ENCODE results near the gene GNAS-AS1. TPM values are rescaled to one million over a fixed set of nuclear protein-coding genes. Genes with fewer than 3 reads are reported as not detected.

The GNAS-AS1 gene
- total RNA-seq, 6 experiments from 2014 or later = 0.23 to 0.37 (median 0.27) TPM; not detected in 3

DNA sequence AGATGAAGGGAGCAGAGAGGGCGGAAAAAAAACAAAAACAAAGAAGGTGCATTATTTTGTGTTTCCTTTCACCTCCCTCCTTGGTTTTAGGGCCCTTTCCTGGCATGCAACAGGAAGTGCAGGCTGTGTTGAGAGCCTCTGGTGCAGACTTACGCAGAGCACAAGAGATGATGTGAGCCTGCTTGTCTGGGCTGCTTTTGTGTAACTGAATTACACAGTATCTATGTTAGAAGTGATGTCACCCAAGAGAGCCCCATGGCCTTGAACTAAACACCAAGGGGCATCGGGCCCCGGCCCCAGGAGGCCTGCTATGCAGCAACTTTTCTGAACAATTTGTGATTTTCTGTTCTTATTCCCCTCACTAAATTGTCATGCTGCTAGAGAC lies 27.3 kb upstream of the GNAS-AS1 start:
- H3K36me3 ChIP-seq = no peaks in the 10 kb centered on the region
- H3K27me3 ChIP-seq = no peaks in the 10 kb centered on the region
- intact Hi-C loops (cut with DNase I) = loop anchor here in 1 of 2 donors (5.0 kb wide), 1 partner anchor 344 kb away; no protein-coding TSS in a partner anchor
- H3K27ac ChIP-seq = no peak overlapping the region
- ATAC-seq (no peak), DNase-seq (no peak)
- WGBS (ENCODE audit: insufficient coverage, low coverage, low lambda C conversion rate, missing lambda C conversion rate) = 100% methylated on average over 1 of the region's 4 CpGs
- no peak for TF ChIP-seq POLR2A (IDR thresholded peaks at IDR 0.05)
- TF ChIP-seq, protein P1, sequence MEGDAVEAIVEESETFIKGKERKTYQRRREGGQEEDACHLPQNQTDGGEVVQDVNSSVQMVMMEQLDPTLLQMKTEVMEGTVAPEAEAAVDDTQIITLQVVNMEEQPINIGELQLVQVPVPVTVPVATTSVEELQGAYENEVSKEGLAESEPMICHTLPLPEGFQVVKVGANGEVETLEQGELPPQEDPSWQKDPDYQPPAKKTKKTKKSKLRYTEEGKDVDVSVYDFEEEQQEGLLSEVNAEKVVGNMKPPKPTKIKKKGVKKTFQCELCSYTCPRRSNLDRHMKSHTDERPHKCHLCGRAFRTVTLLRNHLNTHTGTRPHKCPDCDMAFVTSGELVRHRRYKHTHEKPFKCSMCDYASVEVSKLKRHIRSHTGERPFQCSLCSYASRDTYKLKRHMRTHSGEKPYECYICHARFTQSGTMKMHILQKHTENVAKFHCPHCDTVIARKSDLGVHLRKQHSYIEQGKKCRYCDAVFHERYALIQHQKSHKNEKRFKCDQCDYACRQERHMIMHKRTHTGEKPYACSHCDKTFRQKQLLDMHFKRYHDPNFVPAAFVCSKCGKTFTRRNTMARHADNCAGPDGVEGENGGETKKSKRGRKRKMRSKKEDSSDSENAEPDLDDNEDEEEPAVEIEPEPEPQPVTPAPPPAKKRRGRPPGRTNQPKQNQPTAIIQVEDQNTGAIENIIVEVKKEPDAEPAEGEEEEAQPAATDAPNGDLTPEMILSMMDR (IDR thresholded peaks at IDR 0.05) = no peak
- no peaks in the 10 kb centered on the region for H3K9me3 ChIP-seq
- no peak overlapping the region for H3K4me3 ChIP-seq
- no peaks in the 10 kb centered on the region for H3K4me1 ChIP-seq

DNA sequence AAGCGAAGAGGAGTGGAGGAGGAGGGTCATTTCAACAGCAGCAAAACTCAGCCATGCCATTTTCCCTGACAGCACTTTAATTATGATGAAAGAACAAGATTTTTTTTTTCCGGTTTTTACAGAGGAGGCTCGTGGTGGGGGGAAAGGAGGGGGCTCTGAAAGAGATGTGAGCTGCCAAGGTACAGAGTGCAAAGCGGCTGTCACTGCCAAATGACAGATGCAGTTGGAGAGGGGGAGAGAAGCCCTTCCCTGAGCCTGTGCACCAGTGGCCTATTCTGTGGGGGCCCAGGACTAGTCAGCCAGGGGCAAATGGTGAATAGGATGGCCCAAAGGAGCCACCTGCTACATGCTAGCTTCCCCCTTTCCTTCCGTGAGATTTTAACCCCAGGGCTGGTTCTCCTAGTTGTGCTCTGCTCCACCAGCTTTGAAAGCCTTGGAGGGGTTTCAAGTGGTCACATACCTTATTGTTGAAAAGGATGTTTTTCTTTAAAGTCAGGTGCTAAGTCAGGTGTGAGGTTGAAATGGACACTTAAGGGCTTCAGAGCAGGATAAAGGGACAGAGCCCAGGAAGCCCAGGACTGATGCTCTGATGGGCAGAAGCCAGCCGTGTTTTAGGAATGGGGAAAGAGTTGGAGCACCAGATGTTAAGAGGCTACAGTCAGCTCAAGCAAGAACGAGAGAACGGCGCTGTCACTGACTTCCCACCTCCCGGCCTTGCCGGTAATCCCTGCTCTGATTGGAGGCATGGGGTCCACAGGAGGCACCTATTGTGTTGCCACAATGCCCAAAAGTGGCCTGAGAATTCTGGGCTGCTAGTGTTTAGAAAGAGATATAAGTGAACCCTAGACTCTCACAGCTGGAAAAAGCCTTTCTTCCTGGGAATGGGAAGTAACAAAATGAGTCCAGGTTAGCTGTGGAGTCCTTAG lies 26.6 kb upstream of the GNAS-AS1 start:
- ATAC-seq (no peak), DNase-seq (no peak)
- TF ChIP-seq POLR2A (IDR thresholded peaks at IDR 0.05) = no peak
- TF ChIP-seq, protein P1 (IDR thresholded peaks at IDR 0.05) = no peak
- H3K4me3 ChIP-seq = no peak overlapping the region
- no peaks in the 10 kb centered on the region for H3K27me3 ChIP-seq
- no peaks in the 10 kb centered on the region for H3K36me3 ChIP-seq
- no peak overlapping the region for H3K27ac ChIP-seq
- 79% methylated on average over 10 of the region's 11 CpGs for WGBS (ENCODE audit: insufficient coverage, low coverage, low lambda C conversion rate, missing lambda C conversion rate)
- intact Hi-C loops (cut with DNase I) = loop anchor here in 1 of 2 donors (5.0 kb wide), 1 partner anchor 345 kb away; no protein-coding TSS in a partner anchor
- H3K4me1 ChIP-seq = no peaks in the 10 kb centered on the region
- no peaks in the 10 kb centered on the region for H3K9me3 ChIP-seq

DNA sequence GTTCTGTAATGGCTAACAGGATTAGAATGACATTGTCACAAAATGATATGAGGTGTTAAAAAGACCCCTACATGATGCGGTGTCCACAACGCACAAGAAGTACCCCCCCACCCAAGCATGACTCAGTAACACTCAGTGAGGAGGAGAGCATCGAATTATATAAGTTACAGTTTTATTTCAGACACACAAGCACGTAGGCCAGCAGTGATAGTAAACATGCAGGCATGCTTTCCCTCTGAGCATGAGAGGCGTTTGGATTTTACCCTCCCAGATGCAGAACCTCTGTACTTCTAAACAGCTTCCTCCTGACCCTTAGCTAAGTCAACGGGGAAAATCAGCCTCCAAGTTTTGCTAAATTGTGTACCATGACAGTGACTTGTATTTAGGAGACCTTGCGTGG lies 25.7 kb upstream of the GNAS-AS1 start:
- ATAC-seq (no peak), DNase-seq (no peak)
- H3K4me1 ChIP-seq = no peaks in the 10 kb centered on the region
- no peaks in the 10 kb centered on the region for H3K9me3 ChIP-seq
- WGBS (ENCODE audit: insufficient coverage, low coverage, low lambda C conversion rate, missing lambda C conversion rate) = 65% methylated on average over 7 of the region's 7 CpGs
- intact Hi-C loops (cut with DNase I) = loop anchor here in 1 of 2 donors (5.0 kb wide), 1 partner anchor 346 kb away; no protein-coding TSS in a partner anchor
- no peaks in the 10 kb centered on the region for H3K27me3 ChIP-seq
- H3K4me3 ChIP-seq = no peak overlapping the region
- no peaks in the 10 kb centered on the region for H3K36me3 ChIP-seq
- H3K27ac ChIP-seq = no peak overlapping the region
- TF ChIP-seq, protein P1 (IDR thresholded peaks at IDR 0.05) = no peak
- TF ChIP-seq POLR2A (IDR thresholded peaks at IDR 0.05) = no peak

DNA sequence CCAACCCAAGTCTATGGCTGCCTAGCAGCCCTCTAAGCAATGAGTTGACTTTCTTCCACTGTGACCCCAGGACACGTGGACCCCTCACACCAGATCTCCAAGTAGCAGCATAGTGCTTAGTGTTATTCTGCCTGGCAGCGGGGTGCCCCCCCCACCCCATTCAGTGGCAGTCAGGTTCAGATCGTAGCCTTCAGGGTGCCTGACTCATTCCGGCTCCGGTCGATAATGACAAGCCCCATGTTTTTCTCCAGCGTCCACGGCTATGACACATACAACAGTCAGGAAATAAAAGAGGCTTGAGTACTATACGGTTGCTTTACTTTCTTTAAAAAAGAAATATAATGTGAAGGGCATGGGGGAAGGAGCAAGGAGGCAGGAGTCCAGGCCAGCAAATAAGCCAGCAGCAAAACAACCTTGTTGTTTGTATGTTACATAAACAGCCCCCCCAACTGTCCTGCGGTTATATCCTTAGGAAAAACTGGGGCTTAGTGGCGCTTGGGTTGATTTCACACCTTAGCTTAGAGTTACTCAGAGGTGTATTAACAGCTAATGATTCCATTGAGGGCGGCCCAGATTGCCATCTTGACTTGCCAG lies 24.9 kb upstream of the GNAS-AS1 start:
- H3K36me3 ChIP-seq = no peaks in the 10 kb centered on the region
- no peak for TF ChIP-seq POLR2A (IDR thresholded peaks at IDR 0.05)
- TF ChIP-seq, protein P1 (IDR thresholded peaks at IDR 0.05) = no peak
- ATAC-seq (no peak), DNase-seq (no peak)
- H3K4me1 ChIP-seq = no peaks in the 10 kb centered on the region
- H3K27ac ChIP-seq = no peak overlapping the region
- no peak overlapping the region for H3K4me3 ChIP-seq
- WGBS (ENCODE audit: insufficient coverage, low coverage, low lambda C conversion rate, missing lambda C conversion rate) = 90% methylated on average over 11 of the region's 12 CpGs
- H3K27me3 ChIP-seq = no peaks in the 10 kb centered on the region
- H3K9me3 ChIP-seq = no peaks in the 10 kb centered on the region
- intact Hi-C loops (cut with DNase I) = loop anchor here in 1 of 2 donors (5.0 kb wide), 1 partner anchor 347 kb away; no protein-coding TSS in a partner anchor
